CD1c-positive myeloid dendritic cell (primary cell): ENCODE results near the gene POLD3.
"Not testable (repeated sequence)": the region's sequence is repeated elsewhere in the genome, so short reads cannot be mapped to it uniquely, and the experiment has no call there.

Source experiments
- DNase-seq: peaks from one replicate; pipeline ENCODE4 v3.0.0-alpha.2; 2016; ENCODE audit errors: extremely low spot score

The POLD3 gene

GRCh38 chr11:74638869-74639268 is 46.5 kb downstream of the POLD3 start:
- DNase-seq: no peak

GRCh38 chr11:74639533-74639932 is 47.2 kb downstream of the POLD3 start:
- DNase-seq: no peak

- DNase-seq: no peak
Observed at GRCh38 chr11:74641289-74641688, 48.9 kb downstream of the POLD3 start.

- no peak for DNase-seq
Observed at GRCh38 chr11:74641905-74642304, 49.5 kb downstream of the POLD3 start.

GRCh38 chr11:74642912-74643311 is 50.5 kb downstream of the POLD3 start:
- DNase-seq: no peak

GRCh38 chr11:74644081-74644480 is 51.7 kb downstream of the POLD3 start:
- DNase-seq: no peak

GRCh38 chr11:74646215-74646614 is 53.8 kb downstream of the POLD3 start:
- DNase-seq: no peak

- no peak for DNase-seq
Observed at GRCh38 chr11:74646954-74647353, 54.6 kb downstream of the POLD3 start.

- no peak for DNase-seq
Observed at GRCh38 chr11:74647404-74647803, 55.0 kb downstream of the POLD3 start.

GRCh38 chr11:74647831-74648230 is 55.4 kb downstream of the POLD3 start:
- no peak for DNase-seq

GRCh38 chr11:74648894-74649293 is 56.5 kb downstream of the POLD3 start:
- no peak for DNase-seq

GRCh38 chr11:74650498-74650897 is 58.1 kb downstream of the POLD3 start:
- no peak for DNase-seq

- DNase-seq: no peak
Observed at GRCh38 chr11:74654976-74655375, 62.6 kb downstream of the POLD3 start.

GRCh38 chr11:74659124-74659523 is 66.7 kb downstream of the POLD3 start:
- DNase-seq: not testable (repeated sequence)

GRCh38 chr11:74662487-74663103 is 70.2 kb downstream of the POLD3 start:
- DNase-seq: no peak

GRCh38 chr11:74663315-74663714 is 70.9 kb downstream of the POLD3 start:
- DNase-seq: no peak

- no peak for DNase-seq
Observed at GRCh38 chr11:74669211-74670160, 77.1 kb downstream of the POLD3 start.

- no peak for DNase-seq
Observed at GRCh38 chr11:74670171-74670570, 77.8 kb downstream of the POLD3 start.

- DNase-seq: no peak
Observed at GRCh38 chr11:74671520-74672196, 79.3 kb downstream of the POLD3 start.

- no peak for DNase-seq
Observed at GRCh38 chr11:74672332-74672955, 80.1 kb downstream of the POLD3 start.

GRCh38 chr11:74672956-74673692 is 80.7 kb downstream of the POLD3 start:
- peak; percentile 33 for DNase-seq
